HepG2 (cell line): ENCODE results near the gene SETD2. TPM values are rescaled to one million over a fixed set of nuclear protein-coding genes. Genes with fewer than 3 reads are reported as not detected.

Experiments used
- ATAC-seq: fragments of 200-7000 bp; cut with Tn5 transposase; 3 replicates; pipeline ENCODE4 v1.9.1; 2020; ENCODE audit warnings: mild to moderate bottlenecking, moderate library complexity
- BruUV-seq: library from RNA; stranded (reverse); fragments of 400-500 nt; replicated peaks from 2 replicates; lab custom pipeline; 2021; lab: Mats Ljungman, UMichigan
- CTCF ChIA-PET: fragments of 300-600 bp; formaldehyde crosslinking; extraction: SDS; loops from one replicate; lab custom pipeline; 2021; ENCODE audit warnings: low total read pairs, inconsistent platforms, low intra/inter-chr PET ratio; lab: Yijun Ruan, JAX
- POLR2A ChIA-PET: fragments of 350-600 bp; sonication (Branson Sonifier 250); formaldehyde crosslinking; loops from one replicate; lab custom pipeline; 2020; ENCODE audit warnings: antibody characterized with exemption, inconsistent platforms; lab: Yijun Ruan, JAX
- DNase-seq: peaks from one replicate; pipeline ENCODE4 v3.0.0-alpha.2; 2015; ENCODE audit warnings: low spot score
- FAIRE-seq: peaks from 3 replicates; lab custom pipeline; 2011; peaks lifted over from hg19 to GRCh38; lab: Jason Lieb, UNC
- H2AFZ ChIP-seq: one replicate; pipeline ENCODE4 v1.6.1; 2011; ENCODE audit warnings: low read length, inconsistent platforms
- H3K27ac ChIP-seq: fragments of 300-600 bp; 3 replicates; pipeline ENCODE4 v1.8.0; 2011; ENCODE audit warnings: mixed run types, mild to moderate bottlenecking, mixed read lengths, low read length, inconsistent platforms; ENCODE audit not compliant: insufficient read depth; ENCODE audit errors: extremely low read length
- H3K27me3 ChIP-seq, 2 experiments: fragments of 200-600 bp in 1 of 2; 2 replicates in 1 of 2; 3 replicates in 1 of 2; pipeline versions ENCODE4 v1.6.0 to v1.8.0; 2011; ENCODE audit warnings: low read length in 2 of 2, mild to moderate bottlenecking in 2 of 2, moderate library complexity in 2 of 2, inconsistent platforms in 1 of 2; ENCODE audit not compliant: insufficient read depth in 2 of 2, control insufficient read depth in 1 of 2
- H3K36me3 ChIP-seq, 2 experiments: fragments of 200-600 bp in 1 of 2; replicated peaks in 1 of 2; 2 replicates in 1 of 2; 3 replicates in 1 of 2; pipeline versions ENCODE4 v1.5.1 to v1.8.0; 2011; ENCODE audit warnings: low read length in 2 of 2, inconsistent platforms in 1 of 2; ENCODE audit not compliant: insufficient read depth in 2 of 2, control insufficient read depth in 1 of 2
- H3K4me1 ChIP-seq: 2 replicates; pipeline ENCODE4 v1.5.1; 2012; ENCODE audit warnings: low read length, inconsistent platforms; ENCODE audit not compliant: insufficient read depth
- H3K4me2 ChIP-seq: 2 replicates; pipeline ENCODE4 v1.6.0; 2011; ENCODE audit warnings: low read depth, low read length, inconsistent platforms
- H3K4me3 ChIP-seq, 3 experiments: fragments of 200-600 bp in 1 of 3; sonication (generic), shearing (Covaris generic) in 1 of 3; replicated peaks in 1 of 3; 2 replicates each; pipeline ENCODE4 v1.5.1; 2011 to 2016; ENCODE audit warnings: low read length in 3 of 3, inconsistent platforms in 2 of 3, low read depth in 2 of 3, mild to moderate bottlenecking in 2 of 3, control low read depth in 1 of 3, mixed read lengths in 1 of 3; ENCODE audit not compliant: insufficient read depth in 1 of 3
- H3K79me2 ChIP-seq: one replicate; pipeline ENCODE4 v1.6.1; 2011; ENCODE audit warnings: low read length, inconsistent platforms; ENCODE audit not compliant: insufficient read depth
- H3K9ac ChIP-seq: 2 replicates; pipeline ENCODE4 v1.6.0; 2011; ENCODE audit warnings: mild to moderate bottlenecking, low read depth, low read length, inconsistent platforms; ENCODE audit not compliant: insufficient read depth
- H3K9me3 ChIP-seq: 2 replicates; pipeline ENCODE4 v1.5.1; 2012; ENCODE audit warnings: mild to moderate bottlenecking, low read length
- H4K20me1 ChIP-seq: 2 replicates; pipeline ENCODE4 v1.6.0; 2011; ENCODE audit warnings: inconsistent platforms, mild to moderate bottlenecking, low read length, moderate library complexity; ENCODE audit not compliant: insufficient read depth
- ATF4 ChIP-seq, 2 experiments: fragments of 450-650 bp in 1 of 2; sonication (generic) in 1 of 2; formaldehyde crosslinking; IDR thresholded peaks; 2 replicates each; pipeline versions ENCODE4 v1.5.0 to v1.8.0; 2020 to 2022; ENCODE audit warnings: mild to moderate bottlenecking in 1 of 2, missing genetic modification reagents in 1 of 2
- FOXK1 ChIP-seq: sonication (generic); formaldehyde crosslinking; IDR thresholded peaks from 2 replicates; pipeline ENCODE4 v1.4.0; 2020; ENCODE audit warnings: low read depth, missing genetic modification reagents, borderline replicate concordance
- JUND ChIP-seq: sonication (generic); formaldehyde crosslinking; IDR thresholded peaks from 2 replicates; pipeline ENCODE4 v1.8.0; 2022; ENCODE audit warnings: mild to moderate bottlenecking, missing genetic modification reagents
- MAFG ChIP-seq: sonication (generic); formaldehyde crosslinking; IDR thresholded peaks from 2 replicates; pipeline ENCODE4 v1.5.1; 2020; ENCODE audit warnings: mild to moderate bottlenecking, missing genetic modification reagents
- NBN ChIP-seq: fragments of 450-650 bp; conservative IDR thresholded peaks from 2 replicates; pipeline ENCODE4 v1.6.1; 2017
- PRDM15 ChIP-seq: sonication (generic); formaldehyde crosslinking; IDR thresholded peaks from 2 replicates; pipeline ENCODE4 v1.4.0; 2020; ENCODE audit warnings: missing genetic modification reagents
- RBAK ChIP-seq: sonication (generic); formaldehyde crosslinking; IDR thresholded peaks from 2 replicates; pipeline ENCODE4 v1.5.1; 2020; ENCODE audit warnings: mild to moderate bottlenecking, missing genetic modification reagents
- REPIN1 ChIP-seq: sonication (generic); formaldehyde crosslinking; IDR thresholded peaks from 2 replicates; pipeline ENCODE4 v1.8.0; 2022; ENCODE audit warnings: missing genetic modification reagents, low read depth, mild to moderate bottlenecking, borderline replicate concordance
- TRIM24 ChIP-seq: sonication (generic); formaldehyde crosslinking; IDR thresholded peaks from 2 replicates; pipeline ENCODE4 v1.8.0; 2022; ENCODE audit warnings: mild to moderate bottlenecking, missing genetic modification reagents
- YEATS2 ChIP-seq: sonication (generic); formaldehyde crosslinking; IDR thresholded peaks from 2 replicates; pipeline ENCODE4 v1.4.0; 2020; ENCODE audit warnings: missing genetic modification reagents, borderline replicate concordance
- ZBTB3 ChIP-seq: sonication (generic); formaldehyde crosslinking; IDR thresholded peaks from 2 replicates; pipeline ENCODE4 v1.4.0; 2020; ENCODE audit warnings: low read depth, mild to moderate bottlenecking, moderate library complexity, missing genetic modification reagents, borderline replicate concordance
- ZNF121 ChIP-seq: sonication (generic); formaldehyde crosslinking; IDR thresholded peaks from 2 replicates; pipeline ENCODE4 v1.5.0; 2020; ENCODE audit warnings: mild to moderate bottlenecking, missing genetic modification reagents
- ZNF501 ChIP-seq: sonication (generic); formaldehyde crosslinking; IDR thresholded peaks from 2 replicates; pipeline ENCODE4 v1.5.1; 2020; ENCODE audit warnings: mild to moderate bottlenecking, moderate library complexity, missing genetic modification reagents
- WGBS: methylation state at CpG from one replicate; pipeline ENCODE4 v1.1.6; 2017; ENCODE audit warnings: low lambda C conversion rate; 5-methylcytosine and 5-hydroxymethylcytosine counted together
- in situ Hi-C: cut with HindIII; loops from 2 replicates; pipeline ENCODE4 v1.10.0; 2017; ENCODE audit warnings: low pct_unique_long_range_greater_than_20kb; ENCODE audit not compliant: extremely low pct_ligation_motif_present
- intact Hi-C: fragments of 100-400 bp; cut with micrococcal nuclease; formaldehyde crosslinking; loops from one replicate; pipeline ENCODE4 v1.10.0; 2022; ENCODE audit not compliant: unreplicated experiment
- polyA plus RNA-seq, 8 experiments: library from polyadenylated mRNA; depleted of rRNA in 3 of 8; stranded (reverse) in 7 of 8; unstranded in 1 of 8; fragments of >200 nt; fragmentation: Illumina TruSeq in 4 of 8; extraction: Trizol in 4 of 8; gene quantifications; 2 replicates each; pipeline versions ENCODE4 v1.2.1 to v1.2.3, GENCODE V29; 2011 to 2016; ENCODE audit warnings: low read depth in 4 of 8, missing spikeins in 1 of 8, mixed read lengths in 1 of 8; ENCODE audit not compliant: insufficient read depth in 1 of 8
- total RNA-seq, 5 experiments: library from RNA; depleted of rRNA; stranded (reverse); fragments of >200 nt; fragmentation: Illumina TruSeq; extraction: Trizol; gene quantifications; 2 replicates each; pipeline ENCODE4 v1.2.3, GENCODE V29; 2016; ENCODE audit warnings: low read depth in 1 of 5

Gene SETD2
- total and polyA plus RNA-seq, 2 of the 13 experiments (the other 11 are each of a cell fraction or from before 2014, with no cell fraction given): 14.2 to 24.2 TPM

- TF ChIP-seq PRDM15: no peak
- TF ChIP-seq ZBTB3 (CRISPR knock-in tag): no peak
- no peak for TF ChIP-seq ZNF121 (CRISPR knock-in tag)
- TF ChIP-seq ZNF501 (CRISPR knock-in tag): no peak
- TF ChIP-seq JUND: no peak
- no peak for TF ChIP-seq ATF4 (CRISPR knock-in tag; IDR thresholded peaks at IDR 0.05)
- TF ChIP-seq, all 625 proteins: peak for 0
Measured at GRCh38 chr3:47202542-47202941, 38.6 kb upstream of the SETD2 start (continued).

- H3K4me3 ChIP-seq: no peak overlapping the region
- H3K4me1 ChIP-seq: peaks cover 5% of the 10 kb centered on the region; the same call in 1 of the 2 replicates
- no peaks in the 10 kb centered on the region; a peak in 1 of 5 replicates for H3K36me3 ChIP-seq
- in situ Hi-C loops: no loop called here
- no peak overlapping the region for H2AFZ ChIP-seq
- no peak for FAIRE-seq
- H3K9me3 ChIP-seq: no peaks in the 10 kb centered on the region
- no peaks in the 10 kb centered on the region for H4K20me1 ChIP-seq
- TF ChIP-seq YEATS2 (CRISPR knock-in tag) (no peak), FOXK1 (CRISPR knock-in tag) (no peak), NBN (no peak), RBAK (CRISPR knock-in tag) (no peak), MAFG (CRISPR knock-in tag) (no peak), REPIN1 (CRISPR knock-in tag) (no peak), TRIM24 (CRISPR knock-in tag) (no peak)
- TF ChIP-seq, all 625 proteins: peak for 0
- Histone ChIP-seq H3K9ac (no peak overlapping the region), H3K79me2 (no peaks in the 10 kb centered on the region), H3K27ac (no peak overlapping the region), H3K27me3 (no peaks in the 10 kb centered on the region), H3K4me2 (no peak overlapping the region)
- DNase-seq (no peak), ATAC-seq (no peak)
- POLR2A ChIA-PET: no interaction called here
- CTCF ChIA-PET: no interaction called here
- no TSS peak for BruUV-seq
- WGBS: 73% methylated on average over 3 of the region's 3 CpGs
- intact Hi-C loops: no loop called here
Measured at GRCh38 chr3:47197287-47197686, 33.4 kb upstream of the SETD2 start.
